BJ (cell line): ENCODE measurements around the gene GRM8. TPM values are rescaled to one million over a fixed set of nuclear protein-coding genes. Genes with fewer than 3 reads are reported as not detected.
"Not testable (repeated sequence)": the region's sequence is repeated elsewhere in the genome, so short reads cannot be mapped to it uniquely, and the experiment has no call there.

ENCODE experiments used
- CTCF ChIA-PET: fragments of 350-600 bp; formaldehyde crosslinking; extraction: SDS; loops from one replicate; lab custom pipeline; 2021; ENCODE audit warnings: antibody characterized with exemption, inconsistent platforms; lab: Yijun Ruan, JAX
- POLR2A ChIA-PET: fragments of 300-600 bp; sonication (Branson Sonifier 250); formaldehyde crosslinking; extraction: SDS; loops from one replicate; lab custom pipeline; 2021; ENCODE audit warnings: antibody characterized with exemption; lab: Charles Lee
- DNase-seq: peaks from one replicate; pipeline ENCODE4 v3.0.0-alpha.2; 2011; ENCODE audit warnings: low read depth
- H3K27me3 ChIP-seq: 2 replicates; pipeline ENCODE4 v1.6.0; 2011; ENCODE audit warnings: low read length; ENCODE audit not compliant: control insufficient read depth, insufficient read depth
- H3K36me3 ChIP-seq: 2 replicates; pipeline ENCODE4 v1.5.1; 2011; ENCODE audit warnings: low read length; ENCODE audit not compliant: control insufficient read depth, insufficient read depth
- H3K4me3 ChIP-seq: 2 replicates; pipeline ENCODE4 v1.5.1; 2011; ENCODE audit warnings: low read depth, mild to moderate bottlenecking, control low read depth, low read length
- polyA plus RNA-seq: library from polyadenylated mRNA; depleted of rRNA; stranded (reverse); fragments of >200 nt; gene quantifications from 2 replicates; pipeline ENCODE4 v1.2.3, GENCODE V29; 2011
- TF ChIP-seq, protein P1 (sequence below): IDR thresholded peaks from 2 replicates; pipeline ENCODE4 v1.5.1; 2011; ENCODE audit warnings: low read depth, mild to moderate bottlenecking, control low read depth, inconsistent platforms, low read length, moderate library complexity; ENCODE audit not compliant: insufficient read depth

Gene GRM8
- polyA plus RNA-seq, 1 experiment, result not detected

GRCh38 chr7:126682176-126682575 is 570.6 kb downstream of the GRM8 start:
- ChIA-PET POLR2A (no interaction called here), CTCF (no interaction called here)
- Histone ChIP-seq H3K27me3 (no peaks in the 10 kb centered on the region), H3K4me3 (no peak overlapping the region), H3K36me3 (no peaks in the 10 kb centered on the region)
- no peak for DNase-seq
- TF ChIP-seq, protein P1, sequence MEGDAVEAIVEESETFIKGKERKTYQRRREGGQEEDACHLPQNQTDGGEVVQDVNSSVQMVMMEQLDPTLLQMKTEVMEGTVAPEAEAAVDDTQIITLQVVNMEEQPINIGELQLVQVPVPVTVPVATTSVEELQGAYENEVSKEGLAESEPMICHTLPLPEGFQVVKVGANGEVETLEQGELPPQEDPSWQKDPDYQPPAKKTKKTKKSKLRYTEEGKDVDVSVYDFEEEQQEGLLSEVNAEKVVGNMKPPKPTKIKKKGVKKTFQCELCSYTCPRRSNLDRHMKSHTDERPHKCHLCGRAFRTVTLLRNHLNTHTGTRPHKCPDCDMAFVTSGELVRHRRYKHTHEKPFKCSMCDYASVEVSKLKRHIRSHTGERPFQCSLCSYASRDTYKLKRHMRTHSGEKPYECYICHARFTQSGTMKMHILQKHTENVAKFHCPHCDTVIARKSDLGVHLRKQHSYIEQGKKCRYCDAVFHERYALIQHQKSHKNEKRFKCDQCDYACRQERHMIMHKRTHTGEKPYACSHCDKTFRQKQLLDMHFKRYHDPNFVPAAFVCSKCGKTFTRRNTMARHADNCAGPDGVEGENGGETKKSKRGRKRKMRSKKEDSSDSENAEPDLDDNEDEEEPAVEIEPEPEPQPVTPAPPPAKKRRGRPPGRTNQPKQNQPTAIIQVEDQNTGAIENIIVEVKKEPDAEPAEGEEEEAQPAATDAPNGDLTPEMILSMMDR, result no peak

DNA sequence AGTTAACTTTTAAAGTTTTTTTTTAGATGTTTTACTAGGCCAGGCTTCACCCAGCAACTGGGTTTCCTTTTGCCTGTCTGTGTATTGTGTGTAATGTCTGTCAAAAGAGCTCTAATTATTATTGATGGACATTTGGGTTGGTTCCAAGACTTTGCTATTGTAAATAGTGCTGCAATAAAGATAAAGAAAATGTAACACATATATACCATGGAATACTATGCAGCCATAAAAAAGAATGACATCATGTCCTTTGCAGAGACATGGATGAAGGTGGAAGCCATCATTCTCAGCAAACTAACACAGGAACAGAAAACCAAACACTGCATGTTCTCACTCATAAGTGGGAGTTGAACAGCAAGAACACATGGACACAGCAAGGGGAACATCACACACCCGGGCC is 584.0 kb downstream of the GRM8 start:
- H3K27me3 ChIP-seq, CTCF ChIA-PET, POLR2A ChIA-PET, DNase-seq, H3K4me3 ChIP-seq, H3K36me3 ChIP-seq: not testable (repeated sequence)

GRCh38 chr7:126668367-126668752 is 584.4 kb downstream of the GRM8 start:
- H3K4me3 ChIP-seq, result no peak overlapping the region
- ChIA-PET CTCF (no interaction called here), POLR2A (no interaction called here)
- TF ChIP-seq, protein P1, result no peak
- no peaks in the 10 kb centered on the region for H3K36me3 ChIP-seq
- no peaks in the 10 kb centered on the region for H3K27me3 ChIP-seq
- no peak for DNase-seq

- Histone ChIP-seq H3K4me3 (no peak overlapping the region), H3K36me3 (no peaks in the 10 kb centered on the region), H3K27me3 (no peaks in the 10 kb centered on the region)
- ChIA-PET CTCF (interaction anchor here (0.6 kb wide), 1 partner anchor 14 kb away, joined by 3 read pairs; no protein-coding TSS in a partner anchor), POLR2A (no interaction called here)
- TF ChIP-seq, protein P1, result no peak
- DNase-seq, result no peak
These were observed 584.9 kb downstream of the GRM8 start for GRCh38 chr7:126667742-126668366.

DNA sequence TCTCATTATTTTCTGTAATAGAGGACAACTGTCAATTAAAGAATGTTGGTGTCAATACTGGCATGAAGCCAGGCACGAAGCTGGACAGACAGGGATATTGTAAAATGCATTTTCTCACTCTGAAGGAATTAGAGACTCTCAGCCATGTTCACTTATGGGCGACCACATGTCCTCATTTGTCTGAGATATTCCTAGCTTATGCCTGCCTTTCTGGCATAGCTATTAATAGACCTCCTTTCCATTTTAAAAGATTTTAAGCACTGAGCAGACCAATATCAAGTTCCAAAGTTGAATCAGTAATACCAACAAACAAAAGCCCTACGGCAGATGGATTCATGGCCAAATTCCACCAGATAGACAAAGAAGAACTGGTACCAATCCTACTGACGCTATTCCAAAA is 589.9 kb downstream of the GRM8 start:
- TF ChIP-seq, protein P1, result no peak
- no peaks in the 10 kb centered on the region for H3K36me3 ChIP-seq
- ChIA-PET POLR2A (no interaction called here), CTCF (interaction anchor here (0.9 kb wide), 1 partner anchor 15 kb away, joined by 3 read pairs; no protein-coding TSS in a partner anchor)
- no peaks in the 10 kb centered on the region for H3K27me3 ChIP-seq
- no peak overlapping the region for H3K4me3 ChIP-seq
- no peak for DNase-seq

DNA sequence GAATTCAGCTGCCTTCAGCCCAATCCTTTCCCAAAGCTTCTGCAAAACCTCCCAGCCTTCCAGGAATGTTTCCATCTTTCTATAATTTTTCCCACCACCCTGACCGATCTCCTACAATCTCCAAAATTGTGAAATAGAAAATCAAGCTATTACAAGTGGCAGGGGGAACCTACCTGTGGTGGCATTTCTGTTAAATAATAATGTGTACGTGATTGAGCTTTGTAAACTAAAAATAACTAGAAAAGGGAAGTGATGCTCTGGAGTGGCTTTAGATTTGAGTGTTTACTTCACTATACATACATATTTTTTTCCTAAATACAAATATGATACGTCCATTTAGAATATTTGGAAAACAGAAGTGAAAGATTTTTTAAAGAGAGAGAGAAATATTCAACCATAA is 593.6 kb downstream of the GRM8 start:
- ChIA-PET POLR2A (no interaction called here), CTCF (no interaction called here)
- TF ChIP-seq, protein P1, result no peak
- no peak for DNase-seq
- H3K27me3 ChIP-seq, result no peaks in the 10 kb centered on the region
- no peaks in the 10 kb centered on the region for H3K36me3 ChIP-seq
- no peak overlapping the region for H3K4me3 ChIP-seq
